Measurements from ENCODE around the gene BCAS4. TPM values are rescaled to one million over a fixed set of nuclear protein-coding genes. Genes with fewer than 3 reads are reported as not detected.

BCAS4 gene
- total RNA-seq, 1 experiment from 2014 or later = 25.8 TPM

GRCh38 chr20:50913690-50914375 lies 119.0 kb downstream of the BCAS4 start:
- Mint-ChIP-seq H3K27me3 (ENCODE audit: low read depth) (no peaks in the 10 kb centered on the region), H3K4me3 (no peak overlapping the region), H3K36me3 (peaks cover 22% of the 10 kb centered on the region), H3K27ac (peak overlapping the region; percentile 73), H3K4me1 (peaks cover 76% of the 10 kb centered on the region), H3K9me3 (no peaks in the 10 kb centered on the region)
- ChIA-PET CTCF (interaction anchor here (1.2 to 3.9 kb wide), 3 partner anchors 16 to 119 kb away, joined by 3 to 27 read pairs (median 4); partner anchors contain the start of genes ADNP and BCAS4), POLR2A (no interaction called here)
- TF ChIP-seq FOXJ3 (CRISPR knock-in tag; IDR thresholded peaks at IDR 0.05; ENCODE audit: borderline replicate concordance) = no peak
- TF ChIP-seq, protein P1, sequence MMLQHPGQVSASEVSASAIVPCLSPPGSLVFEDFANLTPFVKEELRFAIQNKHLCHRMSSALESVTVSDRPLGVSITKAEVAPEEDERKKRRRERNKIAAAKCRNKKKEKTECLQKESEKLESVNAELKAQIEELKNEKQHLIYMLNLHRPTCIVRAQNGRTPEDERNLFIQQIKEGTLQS (CRISPR knock-in tag; conservative IDR thresholded peaks at IDR 0.05) = no peak
- no peak for TF ChIP-seq CREB1 (CRISPR knock-in tag; IDR thresholded peaks at IDR 0.05)
- no peak for TF ChIP-seq ZNF425 (CRISPR knock-in tag; conservative IDR thresholded peaks at IDR 0.05)
- no peak for TF ChIP-seq ZNF281 (CRISPR knock-in tag; IDR thresholded peaks at IDR 0.05)
- TF ChIP-seq GABPB1 (CRISPR knock-in tag; IDR thresholded peaks at IDR 0.05) = no peak
- no peak for TF ChIP-seq OVOL2 (CRISPR knock-in tag; IDR thresholded peaks at IDR 0.05; ENCODE audit: borderline replicate concordance)
- TF ChIP-seq, protein P2, sequence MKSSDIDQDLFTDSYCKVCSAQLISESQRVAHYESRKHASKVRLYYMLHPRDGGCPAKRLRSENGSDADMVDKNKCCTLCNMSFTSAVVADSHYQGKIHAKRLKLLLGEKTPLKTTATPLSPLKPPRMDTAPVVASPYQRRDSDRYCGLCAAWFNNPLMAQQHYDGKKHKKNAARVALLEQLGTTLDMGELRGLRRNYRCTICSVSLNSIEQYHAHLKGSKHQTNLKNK (CRISPR knock-in tag; IDR thresholded peaks at IDR 0.05) = no peak
- no peak for DNase-seq (ENCODE audit: low spot score)
- no peak for ATAC-seq

GRCh38 chr20:50915424-50915823 lies 120.6 kb downstream of the BCAS4 start:
- H3K36me3 Mint-ChIP-seq = peaks cover 21% of the 10 kb centered on the region
- H3K9me3 Mint-ChIP-seq = no peaks in the 10 kb centered on the region
- DNase-seq (ENCODE audit: low spot score) = no peak
- TF ChIP-seq TEAD1 (CRISPR knock-in tag; IDR thresholded peaks at IDR 0.05) = no peak
- TF ChIP-seq STAT6 (CRISPR knock-in tag; conservative IDR thresholded peaks at IDR 0.05; ENCODE audit: low read depth) = no peak
- TF ChIP-seq SMAD4 (CRISPR knock-in tag; IDR thresholded peaks at IDR 0.05) = no peak
- no peak for TF ChIP-seq ZNF219 (CRISPR knock-in tag; IDR thresholded peaks at IDR 0.05; ENCODE audit: borderline replicate concordance)
- TF ChIP-seq SOX15 (CRISPR knock-in tag; IDR thresholded peaks at IDR 0.05) = no peak
- TF ChIP-seq, protein P3, sequence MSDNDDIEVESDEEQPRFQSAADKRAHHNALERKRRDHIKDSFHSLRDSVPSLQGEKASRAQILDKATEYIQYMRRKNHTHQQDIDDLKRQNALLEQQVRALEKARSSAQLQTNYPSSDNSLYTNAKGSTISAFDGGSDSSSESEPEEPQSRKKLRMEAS (CRISPR knock-in tag; IDR thresholded peaks at IDR 0.05) = no peak
- TF ChIP-seq ZBTB43 (CRISPR knock-in tag; IDR thresholded peaks at IDR 0.05) = no peak
- TF ChIP-seq SMAD3 (CRISPR knock-in tag; IDR thresholded peaks at IDR 0.05; ENCODE audit: borderline replicate concordance) = no peak
- TF ChIP-seq, protein P4, sequence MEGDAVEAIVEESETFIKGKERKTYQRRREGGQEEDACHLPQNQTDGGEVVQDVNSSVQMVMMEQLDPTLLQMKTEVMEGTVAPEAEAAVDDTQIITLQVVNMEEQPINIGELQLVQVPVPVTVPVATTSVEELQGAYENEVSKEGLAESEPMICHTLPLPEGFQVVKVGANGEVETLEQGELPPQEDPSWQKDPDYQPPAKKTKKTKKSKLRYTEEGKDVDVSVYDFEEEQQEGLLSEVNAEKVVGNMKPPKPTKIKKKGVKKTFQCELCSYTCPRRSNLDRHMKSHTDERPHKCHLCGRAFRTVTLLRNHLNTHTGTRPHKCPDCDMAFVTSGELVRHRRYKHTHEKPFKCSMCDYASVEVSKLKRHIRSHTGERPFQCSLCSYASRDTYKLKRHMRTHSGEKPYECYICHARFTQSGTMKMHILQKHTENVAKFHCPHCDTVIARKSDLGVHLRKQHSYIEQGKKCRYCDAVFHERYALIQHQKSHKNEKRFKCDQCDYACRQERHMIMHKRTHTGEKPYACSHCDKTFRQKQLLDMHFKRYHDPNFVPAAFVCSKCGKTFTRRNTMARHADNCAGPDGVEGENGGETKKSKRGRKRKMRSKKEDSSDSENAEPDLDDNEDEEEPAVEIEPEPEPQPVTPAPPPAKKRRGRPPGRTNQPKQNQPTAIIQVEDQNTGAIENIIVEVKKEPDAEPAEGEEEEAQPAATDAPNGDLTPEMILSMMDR (IDR thresholded peaks at IDR 0.05) = no peak
- TF ChIP-seq FOXK1 (CRISPR knock-in tag; IDR thresholded peaks at IDR 0.05) = no peak
- TF ChIP-seq ZNF121 (CRISPR knock-in tag; IDR thresholded peaks at IDR 0.05) = no peak
- no peak for TF ChIP-seq ZNF423 (CRISPR knock-in tag; IDR thresholded peaks at IDR 0.05)
- TF ChIP-seq NFATC4 (CRISPR knock-in tag; IDR thresholded peaks at IDR 0.05) = no peak
- ChIA-PET CTCF (interaction anchor here (1.3 to 3.9 kb wide), 2 partner anchors 14 to 121 kb away, joined by 4 to 27 read pairs; partner anchors contain the start of genes ADNP and BCAS4), POLR2A (no interaction called here)
- H3K27me3 Mint-ChIP-seq (ENCODE audit: low read depth) = no peaks in the 10 kb centered on the region
- peaks cover 74% of the 10 kb centered on the region for H3K4me1 Mint-ChIP-seq
- ATAC-seq = no peak
- H3K4me3 Mint-ChIP-seq = no peak overlapping the region
- no peak overlapping the region for H3K27ac Mint-ChIP-seq
